HG03039 (cell line): ENCODE measurements around the gene RNF213.
"Not testable (repeated sequence)": the region's sequence is repeated elsewhere in the genome, so short reads cannot be mapped to it uniquely, and the experiment has no call there.

Source experiments
- ATAC-seq: cut with Tn5 transposase; IDR thresholded peaks from one replicate; pipeline ENCODE4 v1.9.1; 2021; ENCODE audit warnings: mild to moderate bottlenecking, moderate library complexity; ENCODE audit not compliant: unreplicated experiment

Gene RNF213

GRCh38 chr17:80223838-80224497, 36.7 kb upstream of the RNF213 start:
- no peak for ATAC-seq

GRCh38 chr17:80224683-80225082, 36.0 kb upstream of the RNF213 start:
- ATAC-seq = no peak

- ATAC-seq = no peak
Measured at GRCh38 chr17:80225230-80225629, 35.4 kb upstream of the RNF213 start.

- ATAC-seq = no peak
Measured at GRCh38 chr17:80227156-80227555, 33.5 kb upstream of the RNF213 start.

GRCh38 chr17:80227666-80228065, 33.0 kb upstream of the RNF213 start:
- no peak for ATAC-seq

- ATAC-seq = no peak
Measured at GRCh38 chr17:80228477-80228876, 32.2 kb upstream of the RNF213 start.

GRCh38 chr17:80229011-80229410, 31.6 kb upstream of the RNF213 start:
- ATAC-seq = no peak

GRCh38 chr17:80232438-80232837, 28.2 kb upstream of the RNF213 start:
- no peak for ATAC-seq

- no peak for ATAC-seq
Measured at GRCh38 chr17:80233202-80233601, 27.4 kb upstream of the RNF213 start.

- no peak for ATAC-seq
Measured at GRCh38 chr17:80236911-80237310, 23.7 kb upstream of the RNF213 start.

GRCh38 chr17:80237386-80237785, 23.3 kb upstream of the RNF213 start:
- no peak for ATAC-seq

- ATAC-seq = no peak
Measured at GRCh38 chr17:80242505-80242904, 18.1 kb upstream of the RNF213 start.

- ATAC-seq = no peak
Measured at GRCh38 chr17:80243526-80244433, 16.9 kb upstream of the RNF213 start.

GRCh38 chr17:80244448-80244847, 16.2 kb upstream of the RNF213 start:
- ATAC-seq = not testable (repeated sequence)

- ATAC-seq = no peak
Measured at GRCh38 chr17:80244871-80245509, 15.7 kb upstream of the RNF213 start.

- no peak for ATAC-seq
Measured at GRCh38 chr17:80245566-80246265, 14.9 kb upstream of the RNF213 start.

- no peak for ATAC-seq
Measured at GRCh38 chr17:80246266-80246681, 14.4 kb upstream of the RNF213 start.

- ATAC-seq = no peak
Measured at GRCh38 chr17:80246726-80247125, 13.9 kb upstream of the RNF213 start.

- ATAC-seq = no peak
Measured at GRCh38 chr17:80247561-80247960, 13.1 kb upstream of the RNF213 start.

GRCh38 chr17:80248001-80248893, 12.4 kb upstream of the RNF213 start:
- ATAC-seq = no peak
